Muscle of leg (tissue), 11 donors: Measurements from ENCODE around the gene NUDT14. TPM values are rescaled to one million over a fixed set of nuclear protein-coding genes. Genes with fewer than 3 reads are reported as not detected.

Experiments
- DNase-seq: peaks from one replicate; pipeline ENCODE4 v3.0.0; 2013
- H3K27ac ChIP-seq: one replicate; pipeline ENCODE4 v1.5.1; 2013; ENCODE audit warnings: mild to moderate bottlenecking, low read length, control low read depth
- H3K27me3 ChIP-seq: one replicate; pipeline ENCODE4 v1.6.1; 2013; ENCODE audit warnings: low read length; ENCODE audit not compliant: control insufficient read depth, insufficient read depth
- H3K36me3 ChIP-seq: one replicate; pipeline ENCODE4 v1.6.1; 2013; ENCODE audit warnings: low read length; ENCODE audit not compliant: control insufficient read depth, insufficient read depth
- H3K4me1 ChIP-seq: one replicate; pipeline ENCODE4 v1.6.1; 2013; ENCODE audit warnings: low read length; ENCODE audit not compliant: control insufficient read depth, insufficient read depth
- H3K4me3 ChIP-seq: one replicate; pipeline ENCODE4 v1.5.1; 2013; ENCODE audit warnings: low read length, control low read depth
- H3K9me3 ChIP-seq: replicated peaks from 2 replicates; pipeline ENCODE4 v1.6.1; 2013; ENCODE audit warnings: low read depth, low read length; ENCODE audit not compliant: control insufficient read depth
- whole genome bisulfite sequencing: methylation state at CpG from one replicate; pipeline ENCODE4 v1.1.5; 2013; ENCODE audit warnings: missing lambda C conversion rate; ENCODE audit not compliant: insufficient coverage; 5-methylcytosine and 5-hydroxymethylcytosine counted together
- polyA plus RNA-seq, 8 donors: library from polyadenylated mRNA; unstranded; fragments of 120-200 nt; gene quantifications; one replicate each; pipeline versions ENCODE4 v1.2.1 to v1.2.3, GENCODE V29; 2013; ENCODE audit warnings: inconsistent platforms in 1 of 8, low replicate concordance in 1 of 8; ENCODE audit not compliant: insufficient read length in 8 of 8, insufficient read depth in 1 of 8
- total RNA-seq: library from RNA; stranded (reverse); fragments of 120-200 nt; gene quantifications from one replicate; pipeline ENCODE4 v1.2.4, GENCODE V29; 2013

The NUDT14 gene
- total and polyA plus RNA-seq, 9 donors: 10.5 to 22.8 (median 16.1) TPM

- DNase-seq: no peak
- WGBS: 89% methylated on average over 26 of the region's 27 CpGs
- Histone ChIP-seq H3K9me3 (no peaks in the 10 kb centered on the region), H3K4me3 (no peak overlapping the region), H3K27ac (no peak overlapping the region), H3K36me3 (peaks cover 91% of the 10 kb centered on the region), H3K27me3 (no peaks in the 10 kb centered on the region), H3K4me1 (peaks cover 4% of the 10 kb centered on the region)
Observed at GRCh38 chr14:105221598-105222178, 40.6 kb upstream of the NUDT14 start.

DNA sequence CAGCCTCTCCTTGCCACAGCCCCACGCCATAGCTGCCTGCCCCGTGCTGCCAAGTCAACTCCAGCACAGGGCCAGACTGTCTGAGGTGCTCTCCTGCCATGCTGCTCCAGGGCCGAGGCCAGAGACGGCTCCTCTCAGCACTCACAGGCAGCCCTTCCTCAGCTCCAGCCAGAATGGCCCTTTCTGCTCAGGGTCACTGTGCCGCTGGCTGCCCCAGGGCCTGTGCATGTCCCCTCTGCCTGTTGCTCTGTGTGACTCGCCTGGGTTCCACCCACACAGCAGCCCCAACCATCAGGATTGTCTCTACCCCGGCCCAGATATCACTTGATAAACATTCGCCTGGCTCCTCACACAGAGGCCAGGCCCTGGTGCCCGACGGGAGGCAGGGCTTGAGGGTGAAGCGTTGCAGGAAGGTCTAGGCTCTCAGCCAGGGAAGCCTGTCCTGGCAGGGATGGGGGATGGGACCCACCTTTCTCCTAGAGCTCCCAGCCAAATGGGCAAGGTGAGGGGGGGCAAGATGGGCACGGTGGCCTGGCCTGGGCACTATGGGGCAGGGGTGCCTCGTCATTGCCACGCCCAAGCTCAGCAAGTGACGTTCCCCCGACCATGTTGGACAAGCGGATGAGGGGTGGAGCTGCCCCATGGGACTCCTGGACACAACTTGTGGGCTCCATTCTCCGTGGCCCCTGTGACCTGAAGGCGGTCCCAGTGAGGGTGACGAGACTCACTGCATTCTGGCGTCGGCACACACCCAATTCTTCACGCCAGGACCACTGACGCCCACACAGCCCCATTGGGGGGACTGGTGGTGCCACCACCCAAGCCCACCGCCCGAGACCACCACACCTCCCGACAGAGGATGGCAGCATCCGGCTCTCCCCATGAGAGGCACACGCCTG is 39.8 kb upstream of the NUDT14 start:
- Histone ChIP-seq H3K4me1 (peaks cover 7% of the 10 kb centered on the region), H3K4me3 (no peak overlapping the region), H3K36me3 (peaks cover 90% of the 10 kb centered on the region), H3K27ac (no peak overlapping the region), H3K27me3 (no peaks in the 10 kb centered on the region), H3K9me3 (no peaks in the 10 kb centered on the region)
- no peak for DNase-seq
- 89% methylated on average over 27 of the region's 29 CpGs for WGBS

GRCh38 chr14:105219753-105220152 is 38.6 kb upstream of the NUDT14 start:
- peaks cover 79% of the 10 kb centered on the region for H3K36me3 ChIP-seq
- H3K27ac ChIP-seq: no peak overlapping the region
- no peak for DNase-seq
- H3K27me3 ChIP-seq: no peaks in the 10 kb centered on the region
- no peaks in the 10 kb centered on the region for H3K9me3 ChIP-seq
- no peak overlapping the region for H3K4me3 ChIP-seq
- 84% methylated on average over 17 of the region's 17 CpGs for WGBS
- H3K4me1 ChIP-seq: peaks cover 11% of the 10 kb centered on the region

GRCh38 chr14:105219043-105219612 is 38.0 kb upstream of the NUDT14 start:
- Histone ChIP-seq H3K9me3 (no peaks in the 10 kb centered on the region), H3K4me1 (peaks cover 17% of the 10 kb centered on the region), H3K27me3 (no peaks in the 10 kb centered on the region), H3K36me3 (peaks cover 75% of the 10 kb centered on the region), H3K27ac (no peak overlapping the region), H3K4me3 (no peak overlapping the region)
- WGBS: 92% methylated on average over 29 of the region's 29 CpGs
- DNase-seq: no peak

DNA sequence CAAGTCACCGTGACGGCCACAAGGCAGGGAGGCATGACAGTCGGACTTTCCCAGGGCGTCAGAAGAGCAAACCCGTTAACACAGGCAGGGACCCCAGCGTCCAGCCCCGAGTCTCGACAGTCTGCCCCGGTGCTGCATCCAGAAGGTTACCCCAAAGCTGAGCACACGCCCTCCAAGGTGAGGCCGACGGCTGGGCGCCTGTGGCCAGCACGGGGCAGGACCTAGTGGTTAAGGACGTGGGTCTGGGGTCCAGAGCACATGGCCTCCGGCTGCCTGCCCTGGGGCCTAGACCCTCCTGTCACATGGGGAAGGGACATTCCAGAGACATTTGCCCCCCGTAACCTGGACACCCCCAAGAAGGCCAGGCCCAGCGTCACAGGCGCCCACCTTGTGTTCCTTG is 37.5 kb upstream of the NUDT14 start:
- WGBS: 94% methylated on average over 18 of the region's 19 CpGs
- Histone ChIP-seq H3K27me3 (no peaks in the 10 kb centered on the region), H3K4me3 (no peak overlapping the region), H3K36me3 (peaks cover 72% of the 10 kb centered on the region), H3K4me1 (peaks cover 22% of the 10 kb centered on the region), H3K9me3 (no peaks in the 10 kb centered on the region), H3K27ac (no peak overlapping the region)
- DNase-seq: no peak

- no peak for DNase-seq
- Histone ChIP-seq H3K27me3 (no peaks in the 10 kb centered on the region), H3K36me3 (peaks cover 63% of the 10 kb centered on the region), H3K4me3 (no peak overlapping the region), H3K4me1 (peaks cover 30% of the 10 kb centered on the region), H3K9me3 (no peaks in the 10 kb centered on the region), H3K27ac (no peak overlapping the region)
- WGBS: 84% methylated on average over 10 of the region's 11 CpGs
Observed at GRCh38 chr14:105217774-105218173, 36.7 kb upstream of the NUDT14 start.

GRCh38 chr14:105216490-105217247 is 35.6 kb upstream of the NUDT14 start:
- no peak for DNase-seq
- Histone ChIP-seq H3K4me3 (no peak overlapping the region), H3K9me3 (no peaks in the 10 kb centered on the region), H3K27me3 (no peaks in the 10 kb centered on the region), H3K4me1 (peaks cover 41% of the 10 kb centered on the region), H3K27ac (no peak overlapping the region), H3K36me3 (peaks cover 62% of the 10 kb centered on the region)
- WGBS: 81% methylated on average over 27 of the region's 30 CpGs

- no peaks in the 10 kb centered on the region for H3K9me3 ChIP-seq
- no peaks in the 10 kb centered on the region for H3K27me3 ChIP-seq
- H3K4me1 ChIP-seq: peaks cover 45% of the 10 kb centered on the region
- H3K36me3 ChIP-seq: peaks cover 58% of the 10 kb centered on the region
- H3K27ac ChIP-seq: no peak overlapping the region
- 100% methylated on average over 2 of the region's 3 CpGs for WGBS
- no peak for DNase-seq
- no peak overlapping the region for H3K4me3 ChIP-seq
Observed at GRCh38 chr14:105215602-105216001, 34.5 kb upstream of the NUDT14 start.

DNA sequence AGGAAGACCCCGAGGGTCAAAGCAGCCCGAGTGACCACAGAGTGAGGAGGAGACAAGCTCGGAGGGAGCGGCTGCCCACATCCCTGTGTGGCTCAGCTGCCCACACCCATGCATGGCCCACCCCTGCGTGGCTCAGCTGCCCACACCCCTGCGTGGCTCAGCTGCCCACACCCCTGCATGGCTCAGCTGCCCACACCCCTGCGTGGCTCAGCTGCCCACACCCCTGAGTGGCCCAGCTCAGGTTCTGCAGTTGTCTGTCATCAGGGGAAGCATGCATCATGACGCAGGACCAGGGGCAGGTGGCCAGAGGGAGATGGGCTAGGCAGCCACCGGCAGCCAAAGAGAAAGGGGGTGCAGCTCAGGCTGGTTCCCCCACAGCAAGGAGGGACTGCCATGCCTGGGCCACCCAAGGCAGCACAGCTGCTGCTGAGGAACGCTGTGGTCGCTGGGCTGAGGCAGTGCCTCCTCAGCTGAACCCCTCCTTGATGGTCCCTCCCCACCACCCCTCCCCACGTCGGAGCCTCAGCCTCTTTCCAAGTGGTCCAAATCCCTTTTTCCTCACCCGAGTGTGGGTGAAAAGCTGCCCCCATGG is 33.3 kb upstream of the NUDT14 start:
- peaks cover 56% of the 10 kb centered on the region for H3K36me3 ChIP-seq
- no peaks in the 10 kb centered on the region for H3K9me3 ChIP-seq
- peaks cover 45% of the 10 kb centered on the region for H3K4me1 ChIP-seq
- H3K27me3 ChIP-seq: no peaks in the 10 kb centered on the region
- WGBS: 62% methylated on average over 11 of the region's 14 CpGs
- no peak overlapping the region for H3K4me3 ChIP-seq
- H3K27ac ChIP-seq: peak overlapping the region; percentile 20
- DNase-seq: no peak
